ENCODE measurements around the gene TBRG4.

The TBRG4 gene

DNA sequence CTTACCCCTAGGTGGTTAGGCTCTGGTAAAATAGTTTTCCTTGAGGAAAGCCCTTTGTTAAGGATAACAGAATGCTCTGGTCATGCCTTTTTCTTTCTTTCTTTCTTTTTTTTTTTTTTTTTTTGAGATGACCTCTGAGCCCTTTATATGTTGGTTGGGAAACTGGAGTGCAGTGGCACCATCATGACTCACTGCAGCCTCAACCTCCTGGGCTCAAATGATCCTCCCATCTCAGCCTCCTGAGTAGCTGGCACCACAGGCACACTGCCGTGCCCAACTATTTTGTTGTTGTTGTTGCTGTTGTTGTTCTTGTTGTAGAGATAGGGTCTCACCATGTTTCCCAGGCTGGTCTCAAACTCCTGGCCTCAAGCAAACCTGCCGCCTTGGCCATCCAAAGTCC is 50.1 kb downstream of the TBRG4 start:
- TF ChIP-seq TEAD4 (IDR thresholded peaks at IDR 0.05) (no peak), ZBTB7A (IDR thresholded peaks at IDR 0.05; ENCODE audit: low read depth) (no peak), NFIC (IDR thresholded peaks at IDR 0.05) (no peak), CREB1 (IDR thresholded peaks at IDR 0.05; ENCODE audit: low read depth) (no peak), EGR1 (IDR thresholded peaks at IDR 0.05) (no peak), FOXM1 (IDR thresholded peaks at IDR 0.05; ENCODE audit: borderline replicate concordance, low read depth) (no peak), TAF1 (IDR thresholded peaks at IDR 0.05; ENCODE audit: low read depth) (no peak), CEBPB (IDR thresholded peaks at IDR 0.05) (no peak), TCF12 (IDR thresholded peaks at IDR 0.05; ENCODE audit: low read depth) (no peak), RAD21 (IDR thresholded peaks at IDR 0.05; ENCODE audit: low read depth) (no peak), USF1 (IDR thresholded peaks at IDR 0.05) (no peak), YY1 (IDR thresholded peaks at IDR 0.05; ENCODE audit: low read depth) (no peak)
- TF ChIP-seq, protein P1, sequence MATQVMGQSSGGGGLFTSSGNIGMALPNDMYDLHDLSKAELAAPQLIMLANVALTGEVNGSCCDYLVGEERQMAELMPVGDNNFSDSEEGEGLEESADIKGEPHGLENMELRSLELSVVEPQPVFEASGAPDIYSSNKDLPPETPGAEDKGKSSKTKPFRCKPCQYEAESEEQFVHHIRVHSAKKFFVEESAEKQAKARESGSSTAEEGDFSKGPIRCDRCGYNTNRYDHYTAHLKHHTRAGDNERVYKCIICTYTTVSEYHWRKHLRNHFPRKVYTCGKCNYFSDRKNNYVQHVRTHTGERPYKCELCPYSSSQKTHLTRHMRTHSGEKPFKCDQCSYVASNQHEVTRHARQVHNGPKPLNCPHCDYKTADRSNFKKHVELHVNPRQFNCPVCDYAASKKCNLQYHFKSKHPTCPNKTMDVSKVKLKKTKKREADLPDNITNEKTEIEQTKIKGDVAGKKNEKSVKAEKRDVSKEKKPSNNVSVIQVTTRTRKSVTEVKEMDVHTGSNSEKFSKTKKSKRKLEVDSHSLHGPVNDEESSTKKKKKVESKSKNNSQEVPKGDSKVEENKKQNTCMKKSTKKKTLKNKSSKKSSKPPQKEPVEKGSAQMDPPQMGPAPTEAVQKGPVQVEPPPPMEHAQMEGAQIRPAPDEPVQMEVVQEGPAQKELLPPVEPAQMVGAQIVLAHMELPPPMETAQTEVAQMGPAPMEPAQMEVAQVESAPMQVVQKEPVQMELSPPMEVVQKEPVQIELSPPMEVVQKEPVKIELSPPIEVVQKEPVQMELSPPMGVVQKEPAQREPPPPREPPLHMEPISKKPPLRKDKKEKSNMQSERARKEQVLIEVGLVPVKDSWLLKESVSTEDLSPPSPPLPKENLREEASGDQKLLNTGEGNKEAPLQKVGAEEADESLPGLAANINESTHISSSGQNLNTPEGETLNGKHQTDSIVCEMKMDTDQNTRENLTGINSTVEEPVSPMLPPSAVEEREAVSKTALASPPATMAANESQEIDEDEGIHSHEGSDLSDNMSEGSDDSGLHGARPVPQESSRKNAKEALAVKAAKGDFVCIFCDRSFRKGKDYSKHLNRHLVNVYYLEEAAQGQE (IDR thresholded peaks at IDR 0.05; ENCODE audit: low read depth) = no peak
- TF ChIP-seq, protein P2, sequence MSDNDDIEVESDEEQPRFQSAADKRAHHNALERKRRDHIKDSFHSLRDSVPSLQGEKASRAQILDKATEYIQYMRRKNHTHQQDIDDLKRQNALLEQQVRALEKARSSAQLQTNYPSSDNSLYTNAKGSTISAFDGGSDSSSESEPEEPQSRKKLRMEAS (IDR thresholded peaks at IDR 0.05) = no peak

- TF ChIP-seq ZBTB7A (IDR thresholded peaks at IDR 0.05; ENCODE audit: low read depth) (no peak), RAD21 (IDR thresholded peaks at IDR 0.05; ENCODE audit: low read depth) (no peak), EGR1 (IDR thresholded peaks at IDR 0.05) (no peak), NFIC (IDR thresholded peaks at IDR 0.05) (no peak), CREB1 (IDR thresholded peaks at IDR 0.05; ENCODE audit: low read depth) (no peak), TCF12 (IDR thresholded peaks at IDR 0.05; ENCODE audit: low read depth) (no peak), TEAD4 (IDR thresholded peaks at IDR 0.05) (no peak), CEBPB (IDR thresholded peaks at IDR 0.05) (no peak), YY1 (IDR thresholded peaks at IDR 0.05; ENCODE audit: low read depth) (no peak), USF1 (IDR thresholded peaks at IDR 0.05) (no peak), TAF1 (IDR thresholded peaks at IDR 0.05; ENCODE audit: low read depth) (no peak)
- TF ChIP-seq, protein P1 (IDR thresholded peaks at IDR 0.05; ENCODE audit: low read depth) = no peak
- TF ChIP-seq, protein P2 (IDR thresholded peaks at IDR 0.05) = no peak
Measured at GRCh38 chr7:45060295-45060694, 51.2 kb downstream of the TBRG4 start.

DNA sequence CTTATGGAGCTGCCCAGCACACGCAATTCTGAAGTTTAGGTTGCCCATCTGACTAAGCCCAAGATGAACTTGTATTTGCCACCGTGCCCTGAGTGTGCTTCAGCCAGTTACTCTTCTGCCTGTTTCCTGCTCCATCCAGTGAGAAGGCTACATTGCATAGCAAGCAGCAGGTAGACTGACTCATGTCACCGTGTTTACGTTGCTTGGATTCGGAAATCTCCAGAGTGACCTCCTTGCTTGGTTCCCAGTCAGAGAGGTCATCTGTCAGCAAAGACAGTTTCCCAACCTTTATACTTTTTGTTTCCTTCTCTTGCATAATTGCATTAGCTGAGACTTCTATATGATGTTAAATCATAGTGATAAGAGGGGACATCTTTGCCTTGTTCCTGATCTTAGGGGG is 53.6 kb downstream of the TBRG4 start:
- no peak for TF ChIP-seq TEAD4 (IDR thresholded peaks at IDR 0.05)
- no peak for TF ChIP-seq TAF1 (IDR thresholded peaks at IDR 0.05; ENCODE audit: low read depth)
- no peak for TF ChIP-seq CREB1 (IDR thresholded peaks at IDR 0.05; ENCODE audit: low read depth)
- TF ChIP-seq FOXM1 (IDR thresholded peaks at IDR 0.05; ENCODE audit: borderline replicate concordance, low read depth) = no peak
- TF ChIP-seq YY1 (IDR thresholded peaks at IDR 0.05; ENCODE audit: low read depth) = no peak
- TF ChIP-seq USF1 (IDR thresholded peaks at IDR 0.05) = no peak
- TF ChIP-seq TCF12 (IDR thresholded peaks at IDR 0.05; ENCODE audit: low read depth) = no peak
- no peak for TF ChIP-seq EGR1 (IDR thresholded peaks at IDR 0.05)

DNA sequence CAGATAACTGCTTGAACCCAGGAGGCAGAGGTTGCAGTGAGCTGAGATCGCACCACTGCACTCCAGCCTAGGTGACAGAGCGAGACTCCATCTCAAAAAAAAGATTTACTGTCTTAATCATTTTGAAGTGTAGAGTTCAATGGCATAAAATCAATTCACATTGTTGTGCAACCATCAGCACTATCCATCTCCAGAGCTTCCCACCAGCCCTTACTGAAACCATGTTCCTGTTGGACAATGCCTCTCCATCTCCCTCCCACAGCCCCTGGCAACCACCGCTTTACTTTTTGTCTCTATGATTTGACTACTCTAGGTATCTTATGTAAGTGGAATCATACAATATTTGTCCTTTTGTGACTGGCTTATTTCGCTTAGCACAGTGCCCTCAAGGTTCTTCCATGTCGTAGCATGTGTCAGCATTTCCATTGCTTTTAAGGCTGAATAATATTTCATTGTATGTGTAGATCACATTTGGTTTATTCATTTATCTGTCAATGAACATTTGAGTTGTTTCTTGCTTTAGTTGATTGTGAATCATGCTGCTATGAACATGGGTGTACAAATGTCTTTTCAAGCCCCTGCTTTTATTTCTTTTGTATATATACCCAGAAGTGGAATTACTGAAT is 55.8 kb downstream of the TBRG4 start:
- TF ChIP-seq EP300 (IDR thresholded peaks at IDR 0.05; ENCODE audit: borderline replicate concordance) (no peak), FOXM1 (IDR thresholded peaks at IDR 0.05; ENCODE audit: borderline replicate concordance, low read depth) (no peak), EGR1 (IDR thresholded peaks at IDR 0.05) (no peak), CREB1 (IDR thresholded peaks at IDR 0.05; ENCODE audit: low read depth) (no peak), CEBPB (IDR thresholded peaks at IDR 0.05) (no peak), TEAD4 (IDR thresholded peaks at IDR 0.05) (no peak), USF1 (IDR thresholded peaks at IDR 0.05) (no peak)
- TF ChIP-seq, protein P1 (IDR thresholded peaks at IDR 0.05; ENCODE audit: low read depth) = no peak
